ENCODE results near the gene CNR2.
"Not testable (repeated sequence)": the region's sequence is repeated elsewhere in the genome, so short reads cannot be mapped to it uniquely, and the experiment has no call there.

CNR2 gene

DNA sequence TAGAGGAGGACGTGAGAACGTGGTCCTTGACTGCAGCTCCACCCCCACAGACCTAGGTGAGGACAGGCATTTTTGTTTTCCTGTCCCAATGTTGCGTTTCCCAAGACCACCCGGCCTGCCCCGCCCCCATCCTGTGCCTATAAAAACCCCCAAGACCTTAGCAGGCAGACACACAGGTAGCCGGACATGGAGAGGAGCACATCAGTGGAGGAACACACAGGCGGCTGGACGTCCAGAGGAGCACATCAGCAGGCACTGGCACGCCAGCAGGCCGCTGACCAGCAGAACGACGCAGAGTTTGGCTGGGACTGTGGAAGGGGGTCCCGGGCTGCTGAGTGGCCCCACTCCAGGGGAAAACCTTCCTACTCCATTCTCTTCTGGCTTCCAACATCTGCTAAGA is 75.3 kb downstream of the CNR2 start:
- no peak for DNase-seq

DNA sequence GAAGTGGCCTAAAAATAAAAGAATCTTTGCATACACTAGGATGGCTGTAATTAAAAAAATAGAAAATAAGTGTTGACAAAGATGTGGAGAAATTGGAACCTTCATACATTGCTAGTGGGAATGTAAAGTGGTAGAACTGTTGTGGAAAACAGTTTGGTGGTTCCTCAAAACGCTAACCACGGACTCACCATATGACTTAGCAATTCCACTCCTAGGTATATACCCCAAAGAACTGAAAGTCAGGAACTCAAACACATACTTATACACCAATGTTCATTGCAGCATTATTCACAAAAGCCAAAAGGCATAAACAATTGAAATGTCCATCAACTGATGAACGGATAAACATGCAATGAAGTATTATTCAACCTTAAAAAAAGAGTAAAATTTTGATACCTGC is 77.1 kb downstream of the CNR2 start:
- no peak for DNase-seq

DNA sequence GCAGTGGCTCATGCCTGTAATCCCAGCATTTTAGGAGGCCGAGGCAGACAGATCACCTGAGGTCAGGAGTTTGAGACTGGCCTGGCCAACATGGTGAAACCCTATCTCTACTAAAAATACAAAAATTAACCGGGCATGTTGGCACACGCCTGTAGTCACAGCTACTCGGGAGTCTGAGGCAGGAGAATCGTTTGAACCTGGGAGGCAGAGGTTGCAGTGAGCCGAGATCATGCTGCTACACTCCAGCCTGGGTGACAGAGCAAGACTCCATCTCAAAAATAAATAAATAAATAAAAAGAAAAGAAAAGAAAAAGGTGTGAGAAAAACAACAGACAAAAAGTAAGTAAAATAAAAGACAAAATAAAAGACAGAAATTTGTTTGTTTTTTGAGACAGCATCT is 79.0 kb downstream of the CNR2 start:
- DNase-seq, result not testable (repeated sequence)

DNA sequence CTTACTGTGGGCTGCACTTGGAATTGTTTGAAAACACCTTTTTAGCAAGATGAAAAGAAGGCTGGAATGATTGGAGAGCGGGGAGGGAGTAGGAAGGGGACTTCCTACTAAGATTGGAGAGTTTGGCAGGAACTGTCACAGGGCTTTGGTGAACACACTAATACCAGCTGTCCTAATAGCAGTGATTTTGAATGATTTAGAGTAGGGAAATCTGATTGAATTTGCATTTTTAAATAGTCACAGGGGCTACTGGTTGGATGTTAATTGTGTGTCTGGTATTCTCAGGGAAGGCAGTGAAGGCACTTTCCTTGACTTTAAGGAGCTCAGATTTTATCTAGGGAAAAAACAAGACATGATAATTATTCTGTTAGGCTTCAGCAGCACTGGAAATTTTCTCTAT is 85.4 kb downstream of the CNR2 start:
- DNase-seq, result no peak

DNA sequence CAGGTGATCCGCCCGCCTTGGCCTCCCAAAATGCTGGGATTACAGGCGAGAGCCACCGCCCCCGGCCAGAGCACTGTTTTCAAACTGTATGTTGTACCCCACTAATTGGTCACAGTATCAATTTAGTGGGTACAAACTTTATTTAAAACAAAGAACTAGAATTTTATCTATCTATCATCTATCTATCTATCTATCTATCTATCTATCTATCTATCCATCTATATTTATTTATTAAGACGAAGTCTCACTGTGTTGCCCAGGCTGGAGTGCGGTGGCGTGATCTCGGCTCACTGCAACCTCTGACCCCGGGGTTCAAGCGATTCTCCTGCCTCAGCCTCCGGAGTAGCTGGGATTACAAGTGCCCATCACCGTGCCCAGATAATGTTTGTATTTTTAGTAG is 86.6 kb downstream of the CNR2 start:
- not testable (repeated sequence) for DNase-seq

DNA sequence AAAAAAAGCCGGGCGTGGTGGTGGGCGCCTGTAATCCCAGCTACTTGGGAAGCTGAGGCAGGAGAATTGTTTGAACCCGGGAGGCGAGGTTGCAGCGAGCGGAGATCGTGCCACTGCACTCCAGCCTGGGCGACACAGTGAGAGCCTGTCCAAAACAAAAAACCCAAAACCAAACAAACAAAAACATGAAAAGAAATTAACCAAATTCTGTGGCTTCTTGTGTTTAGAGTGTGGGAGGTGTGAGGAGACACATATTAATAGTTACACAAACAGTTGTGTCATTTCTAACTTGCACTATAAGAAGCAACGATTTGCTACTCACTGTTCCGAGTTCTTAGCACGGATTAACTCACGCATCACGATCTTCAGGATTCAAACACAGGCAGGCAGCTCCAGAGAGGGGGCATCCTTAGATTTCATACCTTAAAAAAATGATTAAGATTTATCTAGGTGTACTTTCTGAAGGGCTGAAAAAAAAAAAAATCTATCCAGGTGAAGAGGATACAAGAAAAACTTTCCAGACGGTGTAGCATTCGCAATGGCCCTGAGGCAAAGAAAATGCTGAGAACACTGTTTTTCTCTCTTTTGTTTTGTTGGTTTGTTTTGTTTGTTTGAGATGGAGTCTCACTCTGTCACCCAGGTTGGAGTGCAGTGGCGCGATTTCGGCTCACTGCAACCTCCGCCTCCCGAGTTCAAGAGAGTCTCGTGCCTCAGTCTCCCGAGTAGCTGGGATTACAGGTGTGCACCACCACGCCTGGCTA is 87.2 kb downstream of the CNR2 start:
- DNase-seq, result peak in 1 of 58 donors; percentile 31

DNA sequence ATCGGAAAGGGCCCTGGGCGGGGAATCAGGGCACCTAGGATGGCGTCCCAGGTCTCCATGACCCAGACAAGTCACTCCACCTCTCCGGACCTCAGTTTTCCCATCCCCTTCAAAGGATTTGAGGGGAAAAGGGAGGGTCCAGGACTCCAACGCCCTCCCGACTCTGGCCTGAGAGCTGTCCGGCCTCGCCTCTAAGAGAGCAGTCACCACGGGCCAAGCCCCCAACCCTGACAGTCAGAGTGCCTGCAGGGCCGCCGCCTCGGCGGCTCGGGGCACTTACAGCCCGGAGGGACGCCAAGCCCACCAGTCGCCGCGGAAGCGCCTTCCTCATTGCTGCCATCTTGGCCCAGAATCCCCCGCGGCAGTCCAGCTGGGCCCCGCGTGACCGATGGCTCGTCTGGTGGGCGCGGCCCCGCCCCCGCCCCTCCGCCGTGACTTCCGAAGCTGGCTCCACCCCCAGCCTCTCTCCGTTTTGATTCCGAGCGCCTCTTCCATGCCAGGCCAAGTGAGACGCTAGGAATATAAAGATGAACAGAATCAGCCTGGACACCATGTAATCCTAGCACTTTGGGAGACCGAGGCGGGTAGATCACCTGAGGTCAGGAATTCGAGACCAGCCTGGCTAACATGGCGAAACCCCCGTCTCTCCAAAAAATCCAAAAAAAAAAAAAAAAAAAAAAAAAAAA is 87.9 kb downstream of the CNR2 start, which contains the start of gene HMGCL:
Gene HMGCL, minus strand, starts transcription at position 354 of the 686 bp plus-strand sequence. Its CDS starts 14 bp downstream, at position 340.
- DNase-seq, result peak; percentile 30 to 93 (median 85)

DNA sequence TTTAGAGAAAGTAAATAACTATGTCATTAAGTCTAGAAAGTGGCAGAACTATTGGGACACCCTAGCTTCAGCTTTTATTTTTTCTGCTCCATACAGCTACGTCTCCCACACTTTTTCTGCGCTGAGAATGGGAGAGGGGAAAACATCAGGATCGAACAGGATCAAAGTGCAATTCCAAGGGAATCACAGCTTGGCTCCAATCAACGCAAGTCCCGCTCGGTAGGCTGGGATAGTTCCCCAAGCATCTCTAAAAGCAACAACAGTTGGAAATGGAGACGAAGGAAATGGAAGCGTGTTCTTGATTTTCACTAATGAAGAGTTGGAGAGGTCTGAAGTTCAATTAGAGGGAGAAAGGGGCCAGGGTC is 88.5 kb downstream of the CNR2 start:
- no peak for DNase-seq

DNA sequence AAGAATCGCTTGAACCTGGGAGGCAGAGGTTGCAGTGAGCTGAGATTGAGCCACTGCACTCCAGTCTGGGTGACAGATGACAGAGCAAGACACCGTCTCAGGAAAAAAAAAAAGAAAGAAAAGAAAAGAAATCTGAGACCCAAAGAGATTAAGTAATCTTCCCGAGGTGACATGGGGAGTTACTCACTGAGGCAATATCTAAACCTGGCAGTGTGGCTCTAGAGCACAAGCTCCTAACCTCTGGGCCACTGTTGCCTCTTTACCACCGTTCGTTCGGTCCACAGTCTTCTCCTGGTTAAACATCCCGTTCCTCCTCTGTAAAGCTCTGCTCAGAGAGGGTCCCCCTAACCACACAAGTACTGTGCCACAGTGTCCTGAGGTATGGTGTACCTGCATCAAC is 89.4 kb downstream of the CNR2 start:
- DNase-seq, result no peak

Data from anterior cingulate cortex (tissue), 58 donors.